GM23338 (cell line): ENCODE measurements around the gene PSMD11. TPM values are rescaled to one million over a fixed set of nuclear protein-coding genes. Genes with fewer than 3 reads are reported as not detected.

Experiments used
- ATAC-seq: fragments of 200-7000 bp; cut with Tn5 transposase; 3 replicates; pipeline ENCODE4 v1.9.1; 2020
- DNase-seq: peaks from one replicate; pipeline ENCODE4 v3.0.0-alpha.2; 2015; ENCODE audit warnings: low spot score
- H2AFZ ChIP-seq: fragments of 200-600 bp; sonication (generic); 2 replicates; pipeline ENCODE4 v1.8.0; 2016; ENCODE audit warnings: antibody characterized with exemption, mild to moderate bottlenecking, moderate library complexity
- H3F3A ChIP-seq: fragments of 200-600 bp; sonication (generic); replicated peaks from 2 replicates; pipeline ENCODE4 v1.8.0; 2017; ENCODE audit warnings: antibody characterized with exemption, mixed run types, low read depth
- H3K27ac ChIP-seq: fragments of 200-600 bp; sonication (generic); 2 replicates; pipeline ENCODE4 v1.6.1; 2016; ENCODE audit warnings: low read depth
- H3K27me3 ChIP-seq: fragments of 200-600 bp; sonication (generic); 2 replicates; pipeline ENCODE4 v1.8.0; 2016; ENCODE audit warnings: mild to moderate bottlenecking, mixed run types, moderate library complexity; ENCODE audit not compliant: insufficient read depth
- H3K36me3 ChIP-seq: fragments of 200-600 bp; sonication (generic); 2 replicates; pipeline ENCODE4 v1.8.0; 2016; ENCODE audit warnings: mild to moderate bottlenecking; ENCODE audit not compliant: insufficient read depth
- H3K4me1 ChIP-seq: fragments of 200-600 bp; sonication (generic); 2 replicates; pipeline ENCODE4 v1.8.0; 2016; ENCODE audit warnings: mild to moderate bottlenecking, moderate library complexity; ENCODE audit not compliant: insufficient read depth
- H3K4me2 ChIP-seq: fragments of 200-600 bp; sonication (generic); 2 replicates; pipeline ENCODE4 v1.7.1; 2017; ENCODE audit warnings: mixed run types
- H3K4me3 ChIP-seq: fragments of 200-600 bp; sonication (generic); 2 replicates; pipeline ENCODE4 v1.6.1; 2016; ENCODE audit warnings: mixed run types
- H3K79me2 ChIP-seq: fragments of 200-600 bp; sonication (generic); replicated peaks from 2 replicates; pipeline ENCODE4 v1.8.0; 2017; ENCODE audit warnings: mild to moderate bottlenecking; ENCODE audit not compliant: insufficient read depth
- H3K9me2 ChIP-seq: fragments of 200-600 bp; sonication (generic); 2 replicates; pipeline ENCODE4 v1.8.0; 2017; ENCODE audit not compliant: insufficient read depth
- H4K20me1 ChIP-seq: fragments of 200-600 bp; sonication (generic); replicated peaks from 2 replicates; pipeline ENCODE4 v1.8.0; 2017; ENCODE audit warnings: mild to moderate bottlenecking; ENCODE audit not compliant: insufficient read depth
- H3K27ac Mint-ChIP-seq: 2 replicates; pipeline ENCODE4 v1.8.0; 2020; ENCODE audit warnings: inconsistent platforms, mild to moderate bottlenecking, moderate library complexity, mixed read lengths
- H3K27me3 Mint-ChIP-seq: 3 replicates; pipeline ENCODE4 v1.8.0; 2022; ENCODE audit warnings: low read depth, mild to moderate bottlenecking, moderate library complexity, mixed read lengths, inconsistent platforms; ENCODE audit not compliant: insufficient read depth, poor library complexity
- H3K36me3 Mint-ChIP-seq: 3 replicates; pipeline ENCODE4 v1.8.0; 2021; ENCODE audit warnings: low read depth, mild to moderate bottlenecking, inconsistent platforms, moderate library complexity, mixed read lengths
- H3K4me1 Mint-ChIP-seq: 3 replicates; pipeline ENCODE4 v1.8.0; 2020; ENCODE audit warnings: mild to moderate bottlenecking, inconsistent platforms, mixed read lengths
- H3K4me3 Mint-ChIP-seq: 3 replicates; pipeline ENCODE4 v1.8.0; 2021; ENCODE audit warnings: moderate library complexity, mild to moderate bottlenecking, inconsistent platforms, mixed read lengths
- H3K9me3 Mint-ChIP-seq: 3 replicates; pipeline ENCODE4 v1.8.0; 2020; ENCODE audit warnings: moderate library complexity, mild to moderate bottlenecking, inconsistent platforms, mixed read lengths
- CREB1 ChIP-seq: fragments of 250-450 bp; sonication (Bioruptor Pico); IDR thresholded peaks from 2 replicates; pipeline ENCODE4 v1.5.0; 2020; ENCODE audit warnings: low read depth, mild to moderate bottlenecking, moderate library complexity
- ETS1 ChIP-seq: IDR thresholded peaks from 2 replicates; pipeline ENCODE4 v1.6.1; 2016; ENCODE audit warnings: antibody characterized with exemption
- EZH2 ChIP-seq: fragments of 200-600 bp; sonication (generic); IDR thresholded peaks from one replicate; pipeline ENCODE4 v1.8.0; 2017; ENCODE audit warnings: antibody characterized with exemption, mild to moderate bottlenecking, low read depth; ENCODE audit not compliant: unreplicated experiment
- EZH2phosphoT487 ChIP-seq: fragments of 200-600 bp; sonication (generic); IDR thresholded peaks from one replicate; pipeline ENCODE4 v1.8.1; 2018; ENCODE audit warnings: antibody characterized with exemption; ENCODE audit not compliant: unreplicated experiment
- JUNB ChIP-seq: IDR thresholded peaks from one replicate; pipeline ENCODE4 v1.6.1; 2016; ENCODE audit warnings: antibody characterized with exemption; ENCODE audit not compliant: unreplicated experiment
- NANOG ChIP-seq: IDR thresholded peaks from 2 replicates; pipeline ENCODE4 v1.6.1; 2016; ENCODE audit warnings: antibody characterized with exemption, borderline replicate concordance
- POLR2AphosphoS5 ChIP-seq: IDR thresholded peaks from 2 replicates; pipeline ENCODE4 v1.6.1; 2016; ENCODE audit warnings: antibody characterized with exemption, low read depth
- REST ChIP-seq: IDR thresholded peaks from one replicate; pipeline ENCODE4 v1.6.1; 2018; ENCODE audit warnings: antibody characterized with exemption; ENCODE audit not compliant: unreplicated experiment
- STAT1 ChIP-seq: IDR thresholded peaks from one replicate; pipeline ENCODE4 v1.6.1; 2016; ENCODE audit warnings: antibody characterized with exemption; ENCODE audit not compliant: unreplicated experiment
- ZNF114 ChIP-seq: fragments of 250-450 bp; sonication (Bioruptor Pico); IDR thresholded peaks from 2 replicates; pipeline ENCODE4 v1.5.0; 2020; ENCODE audit warnings: mild to moderate bottlenecking, moderate library complexity
- ZNF331 ChIP-seq: fragments of 250-450 bp; sonication (Bioruptor Pico); IDR thresholded peaks from 2 replicates; pipeline ENCODE4 v1.5.0; 2020; ENCODE audit warnings: low read depth, mild to moderate bottlenecking, moderate library complexity
- polyA plus RNA-seq: library from polyadenylated mRNA; unstranded; fragments of >200 nt; fragmentation: Nextera tagmentation; extraction: Ambion mirVana; gene quantifications from 2 replicates; pipeline ENCODE4 v1.2.1, GENCODE V29; 2016
- total RNA-seq: library from RNA; depleted of rRNA; stranded (reverse); fragments of >200 nt; shearing (Covaris generic); gene quantifications from 2 replicates; pipeline ENCODE4 v1.2.3, GENCODE V29; 2014
- TF ChIP-seq, protein P1 (sequence below), 2 experiments: fragments of 200-600 bp in 1 of 2; sonication (generic) in 1 of 2; conservative IDR thresholded peaks; 2 replicates each; pipeline versions ENCODE4 v1.5.1 to v1.6.1; 2016 to 2017; ENCODE audit warnings: antibody characterized with exemption in 2 of 2, low read depth in 2 of 2, mild to moderate bottlenecking in 2 of 2, moderate library complexity in 1 of 2

PSMD11 gene
- total and polyA plus RNA-seq, 2 experiments from 2014 or later = 180 to 360 TPM

- TF ChIP-seq, protein P1, sequence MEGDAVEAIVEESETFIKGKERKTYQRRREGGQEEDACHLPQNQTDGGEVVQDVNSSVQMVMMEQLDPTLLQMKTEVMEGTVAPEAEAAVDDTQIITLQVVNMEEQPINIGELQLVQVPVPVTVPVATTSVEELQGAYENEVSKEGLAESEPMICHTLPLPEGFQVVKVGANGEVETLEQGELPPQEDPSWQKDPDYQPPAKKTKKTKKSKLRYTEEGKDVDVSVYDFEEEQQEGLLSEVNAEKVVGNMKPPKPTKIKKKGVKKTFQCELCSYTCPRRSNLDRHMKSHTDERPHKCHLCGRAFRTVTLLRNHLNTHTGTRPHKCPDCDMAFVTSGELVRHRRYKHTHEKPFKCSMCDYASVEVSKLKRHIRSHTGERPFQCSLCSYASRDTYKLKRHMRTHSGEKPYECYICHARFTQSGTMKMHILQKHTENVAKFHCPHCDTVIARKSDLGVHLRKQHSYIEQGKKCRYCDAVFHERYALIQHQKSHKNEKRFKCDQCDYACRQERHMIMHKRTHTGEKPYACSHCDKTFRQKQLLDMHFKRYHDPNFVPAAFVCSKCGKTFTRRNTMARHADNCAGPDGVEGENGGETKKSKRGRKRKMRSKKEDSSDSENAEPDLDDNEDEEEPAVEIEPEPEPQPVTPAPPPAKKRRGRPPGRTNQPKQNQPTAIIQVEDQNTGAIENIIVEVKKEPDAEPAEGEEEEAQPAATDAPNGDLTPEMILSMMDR (conservative IDR thresholded peaks at IDR 0.05; ENCODE audit: low read depth in 2 of 2) = no peak
- TF ChIP-seq EZH2phosphoT487 (no peak), EZH2 (no peak)
Observed at GRCh38 chr17:32451879-32452278, 7.6 kb downstream of the PSMD11 start (continued).

DNA sequence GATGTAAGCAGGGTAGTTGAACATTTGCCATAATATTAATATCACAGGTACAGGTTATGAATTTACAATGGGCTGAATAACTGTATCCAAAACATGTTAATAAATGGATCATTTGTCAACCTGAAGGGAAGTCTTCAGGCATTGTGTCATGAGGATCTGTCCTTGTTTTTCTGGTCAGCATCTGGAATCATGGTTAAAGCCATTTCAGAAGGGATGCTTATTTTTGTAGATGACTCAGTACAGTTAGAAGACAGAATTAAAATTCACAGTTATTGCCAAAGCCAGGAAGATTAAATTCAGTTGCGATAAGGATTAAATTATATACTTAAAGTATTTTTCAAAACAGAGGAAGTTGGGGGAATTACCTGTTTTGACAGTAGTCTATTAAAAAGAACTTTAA lies 8.0 kb downstream of the PSMD11 start:
- no peak for DNase-seq
- peaks cover 74% of the 10 kb centered on the region for H3K36me3 ChIP-seq
- peaks cover 96% of the 10 kb centered on the region for H3K36me3 Mint-ChIP-seq
- TF ChIP-seq CREB1 (CRISPR knock-in tag) (no peak), POLR2AphosphoS5 (no peak), ETS1 (no peak), EZH2 (no peak), STAT1 (no peak), REST (no peak), ZNF331 (no peak), NANOG (no peak), EZH2phosphoT487 (no peak), JUNB (no peak), ZNF114 (CRISPR knock-in tag) (no peak)
- TF ChIP-seq, protein P1 (conservative IDR thresholded peaks at IDR 0.05; ENCODE audit: low read depth in 2 of 2) = no peak

More for the DNA sequence above, 8.0 kb downstream of the PSMD11 start:
- Mint-ChIP-seq H3K9me3 (no peaks in the 10 kb centered on the region), H3K27ac (no peak overlapping the region), H3K4me1 (no peaks in the 10 kb centered on the region), H3K27me3 (no peaks in the 10 kb centered on the region), H3K4me3 (no peak overlapping the region)
- H3F3A ChIP-seq = no peaks in the 10 kb centered on the region; the same call in 1 of the 2 replicates
- H3K4me1 ChIP-seq = no peaks in the 10 kb centered on the region
- no peak overlapping the region for H2AFZ ChIP-seq
- no peak overlapping the region for H3K4me2 ChIP-seq
- peaks cover 100% of the 10 kb centered on the region for H3K79me2 ChIP-seq
- H3K4me3 ChIP-seq = no peak overlapping the region
- ATAC-seq = no peak
- no peak overlapping the region for H3K27ac ChIP-seq
- H3K27me3 ChIP-seq = no peaks in the 10 kb centered on the region
- H4K20me1 ChIP-seq = peaks cover 61% of the 10 kb centered on the region
- no peaks in the 10 kb centered on the region for H3K9me2 ChIP-seq
